ENCODE data around the gene FGFR1OP2. TPM values are rescaled to one million over a fixed set of nuclear protein-coding genes. Genes with fewer than 3 reads are reported as not detected.

Gene FGFR1OP2
- total and polyA plus RNA-seq, 9 donors = 29.4 to 44.1 (median 38.0) TPM

DNA sequence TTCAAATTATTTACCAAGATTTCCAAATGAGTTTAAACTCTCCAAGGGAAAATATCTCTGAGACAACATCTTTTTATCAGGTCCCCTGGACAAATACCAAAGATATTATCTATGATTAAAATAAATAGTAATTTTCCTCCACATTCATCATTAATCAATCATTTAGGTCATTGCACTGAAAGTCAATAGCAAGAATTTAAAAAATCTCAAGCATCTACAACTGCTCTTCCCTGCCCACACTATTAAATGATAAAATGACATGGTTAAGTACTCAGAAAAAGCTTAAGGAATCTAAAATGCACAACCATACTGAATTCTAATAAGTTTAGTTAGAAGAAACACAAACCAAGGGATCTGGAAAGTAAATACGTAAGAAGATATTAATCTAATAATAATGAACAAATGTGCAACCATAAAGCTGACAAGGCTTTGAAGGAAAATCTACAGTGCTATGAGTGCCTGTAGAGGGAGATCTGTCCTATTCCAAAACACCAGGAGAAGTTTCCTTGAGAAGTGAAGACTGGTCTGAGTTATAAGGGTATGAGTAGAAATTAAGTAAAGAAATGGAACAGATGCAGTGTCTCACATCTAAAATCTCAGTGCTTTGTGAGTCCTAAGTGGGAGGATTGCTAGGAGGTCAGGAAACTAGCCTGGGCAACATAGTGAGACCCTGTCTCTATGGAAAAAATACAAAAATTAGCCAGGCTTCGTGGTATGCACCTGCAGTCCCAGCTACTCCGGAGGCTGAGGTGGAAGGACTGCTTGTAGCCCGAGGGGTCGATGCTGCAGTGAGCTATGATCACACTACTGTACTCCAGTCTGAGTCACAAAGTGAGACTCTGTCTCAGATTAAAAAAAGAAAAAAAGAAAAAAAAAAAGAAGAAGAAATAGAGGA is 19.7 kb upstream of the FGFR1OP2 start:
- no peak for DNase-seq
- WGBS (ENCODE audit: insufficient coverage) = 60% methylated on average over 1 of the region's 5 CpGs

GRCh38 chr12:26919216-26919555 is 19.1 kb upstream of the FGFR1OP2 start:
- no peaks in the 10 kb centered on the region for H3K4me1 ChIP-seq (ENCODE audit: control insufficient read depth, insufficient read depth, low read length)
- H3K27me3 ChIP-seq (ENCODE audit: control insufficient read depth, insufficient read depth, low read length) = no peaks in the 10 kb centered on the region
- no peaks in the 10 kb centered on the region for H3K9me3 ChIP-seq (replicated peaks; ENCODE audit: control insufficient read depth, low read depth, low read length)
- no peak overlapping the region for H3K4me3 ChIP-seq (ENCODE audit: low read length)
- DNase-seq = no peak
- H3K27ac ChIP-seq (ENCODE audit: low read length) = no peak overlapping the region
- peaks cover 17% of the 10 kb centered on the region for H3K36me3 ChIP-seq (ENCODE audit: control insufficient read depth, insufficient read depth, low read length)
- 87% methylated on average over 2 of the region's 2 CpGs for WGBS (ENCODE audit: insufficient coverage)

More for the DNA sequence above, 19.7 kb upstream of the FGFR1OP2 start:
- Histone ChIP-seq H3K36me3 (ENCODE audit: control insufficient read depth, insufficient read depth, low read length) (peaks cover 16% of the 10 kb centered on the region), H3K9me3 (replicated peaks; ENCODE audit: control insufficient read depth, low read depth, low read length) (no peaks in the 10 kb centered on the region), H3K27ac (ENCODE audit: low read length) (no peak overlapping the region), H3K4me1 (ENCODE audit: control insufficient read depth, insufficient read depth, low read length) (no peaks in the 10 kb centered on the region), H3K27me3 (ENCODE audit: control insufficient read depth, insufficient read depth, low read length) (no peaks in the 10 kb centered on the region), H3K4me3 (ENCODE audit: low read length) (no peak overlapping the region)

DNA sequence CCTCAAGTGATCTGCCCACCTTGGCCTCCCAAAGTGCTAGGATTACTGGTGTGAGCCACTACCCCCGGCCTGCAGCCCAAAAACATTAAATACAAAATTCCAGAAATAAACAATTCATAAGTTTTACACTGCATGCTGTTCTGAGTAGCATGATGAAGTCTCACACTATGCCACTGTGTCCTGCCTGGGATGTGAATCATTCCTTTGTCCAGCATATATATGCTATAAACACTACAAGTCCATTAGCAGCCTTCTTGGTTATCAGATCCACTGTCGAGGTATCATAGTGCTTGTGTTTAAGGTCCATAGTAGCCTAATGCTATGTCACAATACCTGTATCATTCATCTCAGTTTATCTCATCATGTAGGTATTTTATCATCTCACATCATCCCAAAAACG is 16.4 kb upstream of the FGFR1OP2 start:
- Histone ChIP-seq H3K9me3 (replicated peaks; ENCODE audit: control insufficient read depth, low read depth, low read length) (no peaks in the 10 kb centered on the region), H3K36me3 (ENCODE audit: control insufficient read depth, insufficient read depth, low read length) (peaks cover 26% of the 10 kb centered on the region), H3K27ac (ENCODE audit: low read length) (no peak overlapping the region), H3K4me1 (ENCODE audit: control insufficient read depth, insufficient read depth, low read length) (no peaks in the 10 kb centered on the region), H3K4me3 (ENCODE audit: low read length) (no peak overlapping the region), H3K27me3 (ENCODE audit: control insufficient read depth, insufficient read depth, low read length) (no peaks in the 10 kb centered on the region)
- 100% methylated on average over 1 of the region's 3 CpGs for WGBS (ENCODE audit: insufficient coverage)
- DNase-seq = no peak

GRCh38 chr12:26928661-26929060 is 9.6 kb upstream of the FGFR1OP2 start:
- H3K9me3 ChIP-seq (replicated peaks; ENCODE audit: control insufficient read depth, low read depth, low read length) = no peaks in the 10 kb centered on the region
- no peak overlapping the region for H3K4me3 ChIP-seq (ENCODE audit: low read length)
- WGBS (ENCODE audit: insufficient coverage) = no CpG with 5 or more reads among the region's 5 CpGs
- no peaks in the 10 kb centered on the region for H3K27me3 ChIP-seq (ENCODE audit: control insufficient read depth, insufficient read depth, low read length)
- H3K27ac ChIP-seq (ENCODE audit: low read length) = no peak overlapping the region
- DNase-seq = no peak
- H3K4me1 ChIP-seq (ENCODE audit: control insufficient read depth, insufficient read depth, low read length) = no peaks in the 10 kb centered on the region
- peaks cover 18% of the 10 kb centered on the region for H3K36me3 ChIP-seq (ENCODE audit: control insufficient read depth, insufficient read depth, low read length)

GRCh38 chr12:26929590-26929989 is 8.7 kb upstream of the FGFR1OP2 start:
- Histone ChIP-seq H3K4me1 (ENCODE audit: control insufficient read depth, insufficient read depth, low read length) (no peaks in the 10 kb centered on the region), H3K36me3 (ENCODE audit: control insufficient read depth, insufficient read depth, low read length) (peaks cover 16% of the 10 kb centered on the region), H3K9me3 (replicated peaks; ENCODE audit: control insufficient read depth, low read depth, low read length) (no peaks in the 10 kb centered on the region), H3K27me3 (ENCODE audit: control insufficient read depth, insufficient read depth, low read length) (no peaks in the 10 kb centered on the region), H3K4me3 (ENCODE audit: low read length) (no peak overlapping the region), H3K27ac (ENCODE audit: low read length) (no peak overlapping the region)
- WGBS (ENCODE audit: insufficient coverage) = 100% methylated on average over 1 of the region's 2 CpGs
- no peak for DNase-seq

DNA sequence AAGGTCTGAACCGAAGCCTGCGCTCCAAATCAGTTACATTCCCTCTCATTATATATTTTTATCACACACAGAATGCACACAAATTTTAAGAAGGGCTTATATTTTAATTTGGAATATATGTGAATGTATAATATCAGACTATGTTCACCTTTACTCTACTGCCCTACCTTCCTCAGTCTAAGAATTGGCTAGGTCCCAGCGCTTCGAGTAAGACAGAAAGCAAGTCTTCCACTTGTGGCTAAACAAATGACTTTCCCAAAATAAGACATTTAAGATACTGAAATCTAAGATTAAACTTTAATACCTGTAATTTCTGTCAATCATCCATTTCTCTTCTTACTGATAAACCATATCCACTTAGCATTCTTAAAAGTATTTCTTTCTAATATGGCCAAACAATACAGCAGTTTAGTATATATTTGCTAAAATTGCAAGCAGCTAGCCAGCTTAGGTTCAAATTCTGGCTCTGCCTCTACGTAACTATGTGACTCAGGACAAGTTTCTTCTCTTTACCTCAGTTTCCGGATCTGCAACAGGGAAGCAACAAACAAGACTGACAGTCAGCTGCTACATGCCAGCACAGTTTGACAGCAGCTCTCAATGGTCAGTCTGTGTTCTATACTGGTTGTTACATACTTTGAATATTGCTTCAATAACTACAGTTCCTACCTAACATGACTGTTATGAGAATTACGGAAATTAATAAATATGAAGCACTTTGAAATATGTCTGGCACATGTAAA is 2.5 kb upstream of the FGFR1OP2 start:
- Histone ChIP-seq H3K4me1 (ENCODE audit: control insufficient read depth, insufficient read depth, low read length) (peaks cover 8% of the 10 kb centered on the region), H3K27ac (ENCODE audit: low read length) (no peak overlapping the region), H3K4me3 (ENCODE audit: low read length) (no peak overlapping the region), H3K27me3 (ENCODE audit: control insufficient read depth, insufficient read depth, low read length) (no peaks in the 10 kb centered on the region), H3K36me3 (ENCODE audit: control insufficient read depth, insufficient read depth, low read length) (peaks cover 2% of the 10 kb centered on the region), H3K9me3 (replicated peaks; ENCODE audit: control insufficient read depth, low read depth, low read length) (no peaks in the 10 kb centered on the region)
- WGBS (ENCODE audit: insufficient coverage) = 100% methylated on average over 2 of the region's 7 CpGs
- DNase-seq = peak; percentile 5

DNA sequence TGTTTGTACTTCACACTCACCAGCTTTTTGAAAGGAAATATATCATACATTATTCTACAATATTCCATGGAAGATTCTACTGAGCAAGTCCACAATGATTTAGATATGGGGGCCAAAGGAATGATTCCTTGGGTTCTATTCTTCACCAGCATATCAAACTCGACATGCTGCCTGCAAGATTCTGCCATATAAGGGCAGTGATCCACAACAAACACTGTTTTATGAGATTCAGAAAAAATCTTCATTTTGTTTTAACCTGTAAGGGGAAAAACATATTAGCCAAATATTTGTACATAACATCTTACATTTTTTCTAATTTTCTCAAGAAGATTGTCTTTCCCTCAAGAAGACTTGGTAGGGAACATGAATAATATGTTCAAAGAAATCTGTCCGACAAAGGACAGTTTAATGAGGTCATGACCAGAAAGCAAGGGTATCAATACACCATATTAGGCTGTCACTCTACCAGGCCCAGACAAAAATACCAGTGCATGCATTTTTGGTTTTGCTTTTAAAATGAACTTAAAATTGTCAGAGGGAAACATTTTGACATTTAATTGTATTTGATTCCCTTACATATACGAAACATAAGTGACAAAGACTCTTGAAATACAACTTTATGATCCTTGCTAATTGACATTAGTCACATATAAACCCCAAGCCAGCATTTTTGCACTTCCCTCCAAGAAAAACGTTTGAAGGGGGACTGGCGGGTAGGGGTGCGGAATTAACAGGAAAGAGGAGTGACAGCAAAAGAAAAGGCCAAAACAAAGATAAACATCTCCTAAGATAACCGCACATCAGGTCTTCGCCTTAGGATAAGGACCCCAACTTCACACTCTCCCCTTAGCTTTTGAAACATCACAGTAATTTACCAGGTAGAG is 1.5 kb upstream of the FGFR1OP2 start:
- H3K27ac ChIP-seq (ENCODE audit: low read length) = peak overlapping the region; percentile 97
- H3K27me3 ChIP-seq (ENCODE audit: control insufficient read depth, insufficient read depth, low read length) = no peaks in the 10 kb centered on the region
- H3K36me3 ChIP-seq (ENCODE audit: control insufficient read depth, insufficient read depth, low read length) = peaks cover 2% of the 10 kb centered on the region
- H3K4me1 ChIP-seq (ENCODE audit: control insufficient read depth, insufficient read depth, low read length) = peaks cover 8% of the 10 kb centered on the region
- no peaks in the 10 kb centered on the region for H3K9me3 ChIP-seq (replicated peaks; ENCODE audit: control insufficient read depth, low read depth, low read length)
- WGBS (ENCODE audit: insufficient coverage) = no CpG with 5 or more reads among the region's 8 CpGs
- H3K4me3 ChIP-seq (ENCODE audit: low read length) = peak overlapping the region; percentile 90
- peak; percentile 22 for DNase-seq

GRCh38 chr12:26937443-26937862 is 817 bp upstream of the FGFR1OP2 start:
- Histone ChIP-seq H3K27me3 (ENCODE audit: control insufficient read depth, insufficient read depth, low read length) (no peaks in the 10 kb centered on the region), H3K4me1 (ENCODE audit: control insufficient read depth, insufficient read depth, low read length) (peaks cover 8% of the 10 kb centered on the region), H3K27ac (ENCODE audit: low read length) (peak overlapping the region; percentile 97), H3K4me3 (ENCODE audit: low read length) (peak overlapping the region; percentile 90), H3K36me3 (ENCODE audit: control insufficient read depth, insufficient read depth, low read length) (peaks cover under 1% of the 10 kb centered on the region), H3K9me3 (replicated peaks; ENCODE audit: control insufficient read depth, low read depth, low read length) (no peaks in the 10 kb centered on the region)
- DNase-seq = no peak
- 0% methylated on average over 7 of the region's 10 CpGs for WGBS (ENCODE audit: insufficient coverage)

DNA sequence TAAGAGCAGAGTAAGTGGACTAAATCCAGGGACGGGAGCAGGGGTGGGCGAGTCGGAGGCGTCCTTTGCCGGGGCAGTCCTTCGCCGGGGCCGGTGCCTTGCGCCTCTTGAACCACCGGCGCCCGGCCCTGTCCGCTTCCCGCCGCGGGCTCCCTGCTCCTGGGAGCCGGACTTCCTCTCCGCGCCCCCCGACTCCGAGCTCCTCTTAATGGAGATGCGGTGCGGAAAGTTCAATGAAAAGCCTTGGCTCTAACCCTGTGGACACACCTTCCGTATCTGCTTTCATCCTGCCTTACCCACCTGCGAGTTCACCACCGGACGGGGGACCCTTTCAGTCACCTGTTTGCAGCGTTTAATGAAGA is 412 bp downstream of the FGFR1OP2 start:
- Histone ChIP-seq H3K9me3 (replicated peaks; ENCODE audit: control insufficient read depth, low read depth, low read length) (no peaks in the 10 kb centered on the region), H3K27ac (ENCODE audit: low read length) (peak overlapping the region; percentile 97), H3K4me3 (ENCODE audit: low read length) (peak overlapping the region; percentile 90), H3K4me1 (ENCODE audit: control insufficient read depth, insufficient read depth, low read length) (peaks cover 8% of the 10 kb centered on the region), H3K27me3 (ENCODE audit: control insufficient read depth, insufficient read depth, low read length) (no peaks in the 10 kb centered on the region), H3K36me3 (ENCODE audit: control insufficient read depth, insufficient read depth, low read length) (no peaks in the 10 kb centered on the region)
- no peak for DNase-seq
- WGBS (ENCODE audit: insufficient coverage) = 0% methylated on average over 22 of the region's 28 CpGs

All from muscle of leg (tissue), 11 donors.